COLO829 (cell line): Measurements from ENCODE around the gene CRACR2A.

Experiments used
- DNase-seq: peaks from one replicate; pipeline ENCODE4 v3.0.0; 2012; ENCODE audit warnings: low spot score

CRACR2A gene

DNA sequence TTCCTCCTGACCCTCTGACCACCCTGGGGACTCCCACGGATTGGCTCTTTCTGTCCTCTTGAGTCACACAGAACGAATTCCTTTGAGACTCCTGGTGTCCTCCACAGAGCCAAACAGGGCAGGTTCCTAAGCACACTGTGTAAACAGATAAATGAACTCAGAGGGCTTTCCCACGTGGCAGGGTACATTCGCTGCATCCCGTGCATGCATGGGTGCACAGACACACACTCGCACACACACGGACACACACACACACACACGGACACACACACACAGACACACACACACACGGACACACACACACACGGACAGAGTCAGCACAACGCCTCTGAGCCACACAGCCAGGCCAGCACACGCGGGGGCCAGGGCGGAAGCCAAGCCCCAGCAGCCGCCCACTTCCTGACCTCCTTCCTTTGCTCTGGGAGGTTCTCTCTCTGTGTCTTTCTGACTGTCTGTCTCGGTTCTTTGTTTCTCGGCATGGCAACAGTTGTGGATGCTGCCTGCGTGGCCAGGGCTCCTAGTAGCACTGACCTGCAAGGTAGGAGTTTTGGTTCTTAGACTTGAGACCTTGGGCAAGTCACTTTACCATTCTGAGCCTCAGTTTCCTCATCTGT is 706 bp downstream of the CRACR2A start:
- DNase-seq: no peak

DNA sequence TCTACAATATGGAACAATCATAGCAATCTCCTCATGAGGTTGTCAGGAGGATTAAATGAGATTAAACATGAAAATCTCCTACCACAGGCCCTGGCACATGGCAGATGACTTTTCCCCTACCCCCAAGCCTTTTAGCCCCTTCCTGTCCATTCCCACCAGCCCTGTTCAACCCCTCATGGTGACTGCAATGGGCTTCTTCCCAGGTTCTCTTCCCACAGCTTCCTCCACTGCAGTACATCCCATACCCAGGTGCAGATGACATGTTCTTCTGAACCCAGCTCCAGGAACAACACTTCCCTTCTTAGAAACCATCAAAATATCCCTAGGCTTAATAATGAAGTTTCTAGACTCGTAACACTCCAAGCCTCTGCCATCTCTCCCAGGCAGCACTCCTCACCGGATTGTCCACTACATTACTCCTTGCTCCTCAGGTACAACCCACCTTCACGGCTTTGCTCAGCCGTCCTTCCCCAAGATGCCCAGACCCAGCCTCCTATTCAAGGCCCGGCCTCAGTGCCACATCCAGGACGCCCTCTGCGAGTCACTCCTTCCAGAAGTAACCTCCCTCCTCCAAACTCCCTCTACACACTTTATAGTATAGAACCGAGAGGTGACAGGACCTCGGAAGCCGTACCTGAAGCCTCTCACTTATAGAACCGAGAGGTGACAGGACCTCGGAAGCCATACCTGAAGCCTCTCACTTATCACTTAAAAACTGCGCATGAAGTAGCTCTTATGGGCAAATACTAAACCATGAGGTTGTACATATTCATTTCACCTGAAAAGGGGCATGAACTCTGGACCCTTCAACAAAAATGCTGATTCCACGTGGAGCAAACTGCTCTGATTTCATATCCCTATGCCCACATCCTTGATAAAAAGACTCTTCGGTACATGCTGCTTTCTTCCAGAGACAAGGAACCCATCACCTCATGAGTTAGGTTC is 1.5 kb downstream of the CRACR2A start:
- no peak for DNase-seq

DNA sequence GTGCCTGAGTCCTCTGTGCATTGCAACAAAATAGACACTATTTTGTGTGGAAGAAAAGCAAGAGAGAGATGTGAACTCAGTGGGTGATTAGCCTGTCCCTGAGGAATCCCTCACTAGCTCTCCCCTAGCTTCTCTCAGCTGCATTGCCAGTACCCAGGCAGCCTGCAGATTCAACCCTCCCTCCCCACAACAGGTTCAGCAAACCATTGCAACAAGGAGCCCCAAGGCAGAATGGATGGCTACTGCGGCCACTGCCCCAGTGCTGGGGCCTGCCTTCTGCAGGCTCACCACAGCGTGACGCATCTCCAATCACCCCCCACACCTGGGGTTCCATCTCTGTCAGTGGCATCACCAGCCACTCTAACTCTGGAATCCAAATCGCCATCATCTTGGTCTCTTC is 2.3 kb downstream of the CRACR2A start:
- DNase-seq: no peak

DNA sequence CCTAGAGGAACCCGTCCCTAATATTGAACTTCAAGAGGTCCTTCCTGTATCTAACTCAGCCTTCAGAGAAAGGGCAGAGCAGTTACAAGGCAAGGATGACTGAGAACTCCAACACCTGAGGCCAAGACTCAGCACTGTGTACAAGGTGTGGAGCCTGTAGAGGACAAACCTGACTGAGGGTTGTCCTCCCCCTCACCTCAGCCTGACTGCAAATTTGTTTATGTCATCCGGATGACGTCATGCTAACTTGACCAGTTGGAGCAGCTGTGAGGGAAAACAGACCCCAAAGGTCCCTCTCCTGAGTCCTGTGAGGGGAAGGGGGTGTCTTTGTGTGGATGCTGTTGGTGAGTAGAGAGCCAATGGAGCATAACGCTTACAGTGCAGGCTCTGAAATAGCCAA is 4.3 kb downstream of the CRACR2A start:
- no peak for DNase-seq

DNA sequence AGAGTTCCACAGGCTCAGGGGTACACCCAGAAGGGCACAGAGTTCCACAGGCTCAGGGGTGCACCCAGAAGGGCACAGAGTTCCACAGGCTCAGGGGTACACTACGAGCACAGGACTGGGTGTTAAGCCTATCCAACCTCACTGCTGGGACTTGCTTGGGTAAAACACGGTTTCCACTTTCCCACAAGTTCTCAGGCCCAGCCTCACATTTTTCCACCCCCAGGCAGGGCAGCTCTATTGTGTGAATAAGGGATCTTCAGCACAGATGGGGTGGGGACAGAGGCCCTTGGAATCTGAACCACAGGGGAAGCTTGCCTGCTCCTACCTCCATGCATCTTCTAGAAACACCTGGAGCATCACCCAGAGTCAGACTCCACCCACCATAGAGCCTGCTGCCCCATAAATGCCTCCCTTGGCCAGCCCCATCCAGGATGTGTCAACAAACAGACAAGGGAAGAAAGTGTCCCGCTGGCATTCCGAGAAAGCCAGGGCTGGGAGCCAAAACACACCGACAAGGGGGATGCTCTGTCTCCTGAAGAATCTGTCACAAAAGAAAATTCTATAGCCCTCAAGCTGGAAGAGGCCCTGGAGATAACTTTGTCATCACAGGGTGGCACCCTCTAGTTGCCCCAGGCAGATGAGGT is 4.8 kb downstream of the CRACR2A start:
- no peak for DNase-seq

DNA sequence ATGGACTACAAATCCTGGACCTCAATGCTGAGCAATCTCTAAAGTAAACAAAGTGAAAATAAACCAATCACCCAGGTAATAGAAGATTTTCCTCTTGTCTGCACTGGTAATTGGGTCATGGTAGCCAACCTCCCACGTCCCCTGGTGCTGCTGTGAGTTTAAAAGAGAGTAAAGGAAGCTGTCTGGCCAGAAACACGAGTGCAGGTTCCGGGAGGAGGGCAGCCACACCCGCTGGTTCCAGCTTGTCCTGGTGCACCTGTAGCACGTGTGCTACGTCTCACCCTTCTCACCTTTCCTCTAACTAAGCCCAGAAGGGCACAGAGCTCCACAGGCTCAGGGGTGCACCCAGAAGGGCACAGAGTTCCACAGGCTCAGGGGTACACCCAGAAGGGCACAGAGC is 5.4 kb downstream of the CRACR2A start:
- DNase-seq: no peak

DNA sequence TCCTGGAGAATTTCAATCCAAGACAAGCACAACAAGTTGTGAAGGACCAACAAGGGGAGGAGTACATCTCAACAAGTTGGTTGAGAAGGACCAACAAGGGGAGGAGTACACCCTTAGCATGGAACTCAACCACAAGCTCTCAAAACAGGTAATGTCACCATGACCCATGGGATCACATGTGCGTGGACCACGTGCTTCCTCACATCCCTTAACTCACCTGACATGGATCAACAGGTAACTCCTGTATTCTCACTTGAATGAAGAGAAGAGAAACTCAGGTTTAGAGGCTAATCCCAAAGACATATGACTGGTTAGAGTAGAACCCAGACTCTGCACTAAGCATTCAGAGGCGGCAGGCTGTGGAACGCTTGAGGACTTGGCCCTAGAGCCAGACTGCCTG is 6.2 kb downstream of the CRACR2A start:
- DNase-seq: no peak

DNA sequence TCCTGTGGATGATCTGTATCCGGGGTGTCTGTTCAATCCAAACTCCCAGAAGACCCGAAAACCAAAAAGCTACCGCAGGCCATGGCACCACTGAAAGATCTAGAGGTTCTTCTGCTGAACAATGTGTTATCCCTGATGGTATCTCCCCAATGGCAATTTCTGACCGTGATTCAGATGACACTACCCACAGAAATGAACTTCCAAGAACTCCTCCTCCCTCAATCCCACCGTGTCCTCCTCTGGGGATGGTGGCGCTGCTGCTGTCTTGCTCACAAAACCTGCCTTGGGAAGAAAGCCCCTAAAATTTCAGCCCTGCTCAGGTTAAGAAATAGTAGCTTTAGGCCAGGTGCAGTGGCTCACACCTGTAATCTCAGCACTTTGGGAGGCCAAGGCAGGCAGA is 7.8 kb downstream of the CRACR2A start:
- no peak for DNase-seq

DNA sequence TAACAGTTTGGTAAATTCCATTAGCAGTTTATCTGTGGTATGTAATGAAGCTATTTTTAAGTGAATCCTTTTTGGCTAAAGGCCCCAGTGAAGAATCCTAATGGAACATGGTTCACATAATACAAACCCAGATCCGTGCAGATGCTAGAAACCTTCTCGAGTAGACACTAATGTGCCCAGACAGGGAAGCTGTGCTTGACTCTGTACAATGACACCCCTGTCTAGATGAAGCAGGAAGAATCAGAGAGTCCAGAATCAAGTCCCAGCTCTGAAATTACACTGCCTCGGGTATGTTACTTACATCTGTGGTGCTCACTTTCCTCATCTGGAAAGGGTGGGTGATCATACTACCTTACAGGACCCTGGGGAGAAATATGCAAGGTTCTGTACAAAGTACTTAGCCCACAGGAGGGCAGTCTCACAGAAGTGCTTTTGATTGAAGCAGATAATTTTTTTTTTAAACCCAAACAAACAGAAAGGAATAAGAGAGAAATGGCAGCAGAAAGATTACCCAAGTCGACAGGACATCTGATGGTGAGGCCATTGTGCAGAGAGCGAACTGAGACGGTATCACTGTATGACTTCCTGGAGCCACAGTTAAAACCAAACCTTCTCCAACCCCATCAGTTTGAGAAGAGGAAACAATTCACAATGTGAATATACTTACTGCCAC is 8.5 kb downstream of the CRACR2A start:
- DNase-seq: no peak

DNA sequence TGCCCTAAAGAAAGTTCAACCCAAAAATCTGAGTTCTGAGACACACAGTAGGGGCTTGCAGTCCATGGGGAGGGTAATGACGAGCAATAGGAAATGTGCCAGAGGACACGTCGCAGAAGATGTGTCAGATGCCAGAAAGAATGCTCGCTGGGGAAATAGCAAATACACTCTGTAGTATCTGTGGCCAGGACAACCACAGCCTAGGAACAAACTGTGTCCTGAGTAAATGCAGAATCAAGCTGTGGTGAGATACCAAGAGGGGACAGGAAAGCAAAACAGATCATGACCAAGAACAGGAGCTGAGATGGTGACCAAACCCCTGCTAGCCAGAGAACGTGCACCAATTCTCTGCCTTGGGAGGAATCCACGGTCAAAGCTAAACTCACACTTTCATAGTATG is 9.1 kb downstream of the CRACR2A start:
- no peak for DNase-seq

DNA sequence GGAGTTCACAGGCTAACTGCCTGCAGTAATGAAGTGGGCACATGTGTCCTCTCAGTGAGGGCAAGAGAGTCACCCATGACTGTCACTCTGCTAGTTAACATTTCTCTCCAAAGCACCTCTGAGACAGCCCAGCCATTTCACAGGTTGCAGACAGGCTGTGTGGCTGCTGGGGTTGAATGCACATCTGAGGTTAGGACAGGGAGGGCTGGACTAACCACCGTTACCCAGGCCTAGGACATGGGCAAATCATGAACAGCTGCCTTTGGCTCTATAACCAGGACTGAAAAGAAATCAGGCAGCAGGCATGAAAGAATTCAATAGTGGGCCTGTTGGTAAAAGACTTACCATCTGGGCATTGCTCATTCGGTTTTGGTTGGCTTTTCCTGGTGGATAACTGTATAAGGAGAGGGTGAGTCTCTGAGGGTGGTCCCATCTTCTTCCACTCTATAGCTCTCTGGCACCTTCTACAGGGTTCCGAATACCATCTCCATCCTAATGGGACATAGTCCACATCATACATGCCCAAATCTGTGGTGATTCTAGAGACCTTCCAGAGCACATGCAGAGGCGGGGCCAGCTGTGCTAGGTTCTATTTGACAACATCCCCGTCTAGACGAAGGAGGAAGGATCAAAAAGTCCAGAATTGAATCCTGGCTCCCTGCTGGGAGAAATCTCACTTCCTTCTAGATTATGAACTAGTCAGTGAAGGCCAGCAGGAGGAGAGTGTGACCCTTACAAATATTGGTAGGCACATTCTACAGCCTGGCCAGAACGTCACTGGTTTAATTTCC is 10.8 kb downstream of the CRACR2A start:
- no peak for DNase-seq

DNA sequence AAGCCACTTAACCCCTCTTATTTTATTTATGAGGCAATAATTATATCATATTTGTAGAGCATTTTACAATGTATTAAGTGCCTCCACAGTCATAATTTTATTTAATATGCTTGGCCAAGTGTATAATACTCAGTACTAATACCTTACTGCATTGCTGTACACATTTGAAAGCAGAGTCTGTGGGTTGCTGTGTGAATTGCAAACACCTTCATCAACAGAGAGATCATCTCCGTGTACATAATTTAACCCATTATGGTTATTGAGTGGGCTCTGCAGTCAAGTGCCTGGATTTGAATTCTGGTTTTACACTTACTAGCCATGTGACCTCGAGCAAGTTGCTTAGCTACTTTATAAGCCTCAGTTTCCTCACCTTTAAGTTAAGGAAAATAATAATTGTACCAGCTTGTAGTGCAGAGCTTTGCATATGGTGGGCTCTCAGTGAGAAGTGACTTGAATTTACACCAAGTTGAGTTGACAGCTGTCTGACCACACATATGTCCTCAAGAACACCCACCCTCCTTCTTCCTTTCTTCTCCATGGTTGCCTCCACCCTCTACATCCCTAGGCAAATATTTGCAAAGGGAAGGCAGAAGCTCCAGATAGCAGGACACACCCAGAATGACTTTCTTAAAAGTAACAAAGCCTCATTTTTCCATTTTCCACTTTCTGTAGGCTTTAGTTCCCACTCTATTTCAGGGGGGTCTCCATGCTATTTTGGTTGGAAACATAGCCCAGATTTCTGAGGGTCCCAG is 12.3 kb downstream of the CRACR2A start:
- no peak for DNase-seq

DNA sequence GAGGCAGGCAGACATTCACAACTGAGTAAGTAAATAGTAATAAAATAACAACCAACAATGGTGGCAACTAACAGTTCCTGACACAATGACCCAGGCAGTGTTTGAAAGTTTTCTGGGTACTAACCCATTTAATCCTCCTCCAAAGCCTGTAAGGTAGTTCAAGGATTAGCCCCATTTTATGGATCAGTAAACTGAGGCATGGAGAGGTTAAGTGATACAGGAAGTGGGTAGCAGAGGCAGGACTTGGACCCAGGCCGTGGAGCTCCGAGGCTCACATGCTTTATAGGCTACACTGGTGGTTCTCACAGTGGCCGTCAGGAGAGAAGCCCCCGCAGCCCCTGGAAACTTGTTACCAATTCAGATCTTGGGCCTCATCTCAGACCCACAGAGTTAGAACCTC is 17.5 kb downstream of the CRACR2A start:
- no peak for DNase-seq

DNA sequence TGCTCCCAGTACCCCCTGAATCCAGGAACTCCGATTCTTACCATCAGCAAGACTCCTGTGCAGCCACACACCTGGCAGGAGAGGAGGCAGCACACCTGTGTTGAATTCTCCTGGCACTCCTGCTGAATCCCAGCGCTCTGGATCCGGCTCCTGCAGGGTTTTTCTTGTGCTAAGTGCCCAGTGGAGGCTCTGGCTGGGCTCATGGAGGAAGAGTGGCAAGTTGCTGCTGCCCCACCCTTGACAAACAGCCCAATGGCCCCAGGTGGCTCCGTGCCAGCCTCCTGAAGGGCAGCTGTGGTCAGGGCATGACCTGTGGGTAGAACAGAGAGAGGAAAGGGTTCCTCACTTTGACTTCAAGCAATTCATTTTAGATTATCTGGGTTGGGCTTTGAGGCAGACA is 20.0 kb downstream of the CRACR2A start:
- DNase-seq: no peak

DNA sequence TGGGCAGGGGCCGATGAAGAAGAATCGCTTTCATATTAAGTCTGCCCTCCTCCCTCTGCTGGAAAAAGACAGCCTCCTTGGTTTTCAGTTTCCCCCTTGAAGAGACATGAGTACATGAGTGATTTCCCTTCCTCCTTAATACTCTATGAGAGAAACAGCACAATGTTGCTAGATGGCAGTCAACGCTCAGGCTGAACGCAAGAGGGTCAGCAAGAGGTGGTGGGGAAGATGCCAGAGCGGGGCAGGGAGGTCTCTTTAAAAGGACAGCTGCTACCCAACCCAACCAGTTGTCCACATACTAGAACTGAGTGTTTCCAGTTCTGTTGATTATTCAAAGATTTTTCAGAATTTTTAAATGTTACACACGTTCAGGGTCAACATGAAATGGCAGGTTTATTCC is 22.8 kb downstream of the CRACR2A start:
- no peak for DNase-seq

DNA sequence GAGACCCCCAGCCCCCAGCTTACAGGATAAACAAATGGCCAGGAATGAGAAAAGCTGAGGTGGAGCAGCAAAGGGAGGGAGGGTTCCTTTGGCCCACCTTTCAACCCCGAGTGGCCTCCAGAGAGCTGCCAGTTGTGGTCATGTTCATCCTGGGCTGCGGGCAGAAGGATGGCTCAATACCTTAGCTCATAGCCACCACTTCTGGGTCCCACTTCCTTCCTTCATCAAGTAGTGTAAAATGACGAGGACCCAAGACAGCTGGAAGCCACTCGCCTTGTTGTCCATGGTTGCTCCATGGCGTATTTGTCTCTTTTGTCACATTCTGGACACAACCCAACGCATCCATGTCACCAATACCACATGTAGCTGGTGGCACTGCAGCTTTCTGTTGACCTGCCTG is 24.2 kb downstream of the CRACR2A start:
- no peak for DNase-seq

DNA sequence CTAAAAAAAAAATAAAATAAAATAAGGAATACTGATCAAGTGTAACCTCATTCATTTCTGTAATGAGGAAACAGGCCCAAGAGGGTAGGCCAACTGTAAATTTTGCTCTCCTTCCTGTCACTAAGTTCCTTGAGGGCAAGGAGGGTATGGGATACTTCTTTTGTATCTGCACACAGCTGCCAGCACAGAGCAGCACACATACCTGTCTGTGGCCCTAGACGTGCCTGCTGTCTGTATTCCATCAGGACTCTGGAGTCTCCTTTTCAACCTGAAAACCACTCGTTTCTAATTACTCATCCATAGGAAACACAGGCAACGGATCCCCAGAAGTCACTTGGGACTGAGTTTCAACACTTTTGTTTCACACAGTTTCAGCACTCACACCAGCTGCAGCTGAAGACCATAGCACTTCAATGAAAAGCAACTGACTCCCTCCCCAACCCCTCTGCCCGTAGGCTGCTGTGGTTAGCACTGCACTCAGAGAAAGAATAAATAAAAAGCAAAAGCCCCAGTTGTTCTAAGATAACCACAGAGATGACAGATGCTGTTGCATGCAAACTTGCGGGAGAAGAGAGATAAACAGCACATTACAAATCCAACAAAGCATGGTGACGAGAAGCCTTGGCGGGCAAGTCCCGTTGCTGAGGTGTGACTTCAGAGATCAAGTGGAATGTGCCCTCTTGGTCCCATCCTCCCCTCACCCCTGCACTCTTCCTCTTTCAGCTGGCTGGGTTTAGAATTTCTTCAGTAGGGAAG is 24.9 kb downstream of the CRACR2A start:
- DNase-seq: no peak

DNA sequence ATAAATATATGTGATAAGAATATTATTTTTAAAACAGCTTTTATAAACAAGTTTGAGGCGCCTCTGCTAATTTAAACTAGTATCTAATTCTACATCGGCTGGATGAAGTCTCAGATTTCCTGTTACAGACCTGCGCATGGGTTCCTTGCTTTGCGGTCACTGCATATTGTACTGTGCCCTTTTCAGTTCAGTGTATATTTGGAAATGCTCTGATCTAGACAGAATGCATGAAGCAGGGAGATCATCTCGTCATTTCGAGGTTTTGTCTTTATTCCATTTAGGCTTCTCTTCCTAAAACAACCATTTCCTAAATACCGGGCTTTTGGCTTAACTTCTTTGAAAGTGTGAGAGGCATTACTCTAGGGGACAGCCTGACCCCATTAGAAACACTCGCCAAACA is 25.6 kb downstream of the CRACR2A start:
- DNase-seq: no peak

DNA sequence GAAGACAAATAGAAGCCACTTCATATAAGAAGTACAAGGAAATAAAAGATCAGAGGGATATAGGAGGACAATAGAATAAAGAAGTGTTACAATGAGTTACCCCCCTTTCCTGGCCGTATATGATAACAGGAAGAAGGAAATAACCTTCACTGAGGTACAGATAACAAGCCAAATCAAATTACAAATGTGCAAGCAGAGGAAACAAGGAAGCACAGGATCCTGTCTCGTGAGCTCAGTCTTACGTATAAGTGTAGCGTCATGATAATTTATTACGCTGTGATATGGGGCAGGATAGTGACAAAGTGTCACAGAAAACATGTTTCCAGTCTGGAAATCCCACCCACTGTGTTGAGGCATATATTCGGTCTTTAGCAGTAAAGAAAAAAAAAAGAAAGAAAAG is 26.5 kb downstream of the CRACR2A start:
- no peak for DNase-seq

DNA sequence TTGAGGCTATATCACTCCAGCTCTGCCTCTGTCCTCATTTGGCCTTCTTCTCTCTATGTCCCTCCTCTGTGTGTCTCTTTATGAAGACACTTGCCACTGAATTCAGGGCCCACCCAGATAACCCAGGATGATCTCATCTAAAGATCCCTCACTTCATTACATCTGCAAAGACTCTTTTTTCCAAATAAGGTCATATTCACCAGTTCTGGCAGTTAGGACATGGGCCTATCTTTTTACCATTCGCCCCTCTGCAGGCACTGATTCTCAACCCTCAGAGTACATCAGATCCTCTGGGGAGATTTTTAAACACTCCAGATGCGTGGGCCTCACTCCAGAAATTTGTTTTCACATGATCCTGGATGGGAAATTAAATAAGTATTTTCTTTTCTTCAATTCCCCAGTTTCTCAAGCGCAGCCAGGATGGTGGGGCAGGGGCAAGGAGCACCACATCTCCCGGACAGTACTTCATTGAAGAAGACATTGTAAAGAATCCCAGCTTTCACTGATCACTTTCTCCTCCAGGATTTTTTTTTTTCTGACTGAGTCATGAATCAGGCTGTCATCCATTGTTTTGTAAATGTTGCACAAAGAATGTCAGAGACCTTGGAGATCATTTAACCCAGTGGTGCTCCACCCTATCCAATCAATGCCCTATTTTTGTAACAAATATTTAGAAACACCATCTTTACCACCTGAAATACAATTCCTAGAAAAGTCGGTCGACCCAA is 27.4 kb downstream of the CRACR2A start:
- no peak for DNase-seq
